ENCODE results near the gene S100A7A.
"Not testable (repeated sequence)": the region's sequence is repeated elsewhere in the genome, so short reads cannot be mapped to it uniquely, and the experiment has no call there.

S100A7A gene

GRCh38 chr1:153395136-153395685 lies 21.1 kb upstream of the S100A7A start:
- DNase-seq (ENCODE audit: low read depth in 2 of 2): no peak

DNA sequence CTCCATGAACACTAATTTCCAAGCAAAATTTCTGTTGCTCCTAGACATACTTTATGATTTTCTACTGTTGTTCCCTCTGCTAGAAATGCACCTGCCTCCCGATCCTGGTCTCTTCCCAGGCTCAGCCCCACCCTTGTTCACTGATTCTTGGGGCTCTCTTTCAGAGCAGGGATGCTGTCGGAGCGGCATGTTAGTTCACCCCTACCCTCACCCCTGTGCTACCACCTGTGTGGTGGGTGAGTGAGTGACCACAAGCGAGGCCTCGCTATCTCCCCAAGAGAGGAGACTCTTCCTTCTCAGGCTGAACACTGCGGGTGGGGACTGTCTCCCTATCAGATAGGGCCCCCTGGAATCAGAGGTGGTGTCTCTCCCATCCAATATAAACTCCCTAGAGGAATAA lies 20.5 kb upstream of the S100A7A start:
- no peak for DNase-seq (ENCODE audit: low read depth in 2 of 2)

GRCh38 chr1:153396461-153396860 lies 19.9 kb upstream of the S100A7A start:
- no peak for DNase-seq (ENCODE audit: low read depth in 2 of 2)

DNA sequence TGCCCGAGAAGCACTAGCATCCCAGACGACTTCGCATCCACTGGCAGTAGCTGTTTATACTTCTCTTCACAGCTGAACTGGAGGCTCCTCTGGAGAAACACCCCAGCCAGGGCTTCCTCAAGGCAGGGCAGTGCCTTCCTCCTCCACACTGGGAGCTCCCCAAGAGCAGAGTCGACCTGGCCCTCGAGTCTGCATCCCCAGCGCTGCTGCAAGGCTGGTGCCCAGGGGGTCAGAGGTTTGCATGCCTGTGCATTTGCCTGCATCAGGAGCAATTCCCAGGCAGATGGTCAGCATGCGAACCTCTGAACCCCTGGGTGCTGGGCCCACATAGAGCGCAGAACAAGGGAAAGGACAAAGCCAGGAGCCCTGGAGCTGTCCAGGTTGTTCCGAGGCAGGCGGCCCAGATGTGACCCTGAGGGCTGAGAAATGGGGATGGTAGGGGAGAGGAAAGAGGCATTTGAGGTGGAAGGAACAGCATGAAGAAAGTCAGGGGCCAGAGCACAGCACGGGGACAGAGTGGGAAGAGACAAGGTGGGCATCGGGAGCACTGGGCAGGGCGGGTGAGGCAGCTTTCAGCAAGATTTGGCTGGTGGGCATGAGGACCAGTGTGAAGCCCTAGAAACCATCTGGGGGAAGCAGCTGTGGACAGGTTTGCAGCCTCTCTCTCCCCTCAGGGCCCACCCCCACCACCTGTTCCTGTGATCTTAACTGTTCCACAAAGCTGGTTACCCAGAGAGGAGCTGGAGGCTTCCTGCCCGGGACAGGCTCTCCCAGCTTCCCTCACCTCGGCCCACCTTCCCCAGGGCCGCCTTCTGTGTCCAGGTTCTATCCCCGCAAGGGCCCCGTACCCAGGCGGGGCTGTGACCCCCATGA lies 19.0 kb upstream of the S100A7A start:
- DNase-seq (ENCODE audit: low read depth in 2 of 2): no peak

DNA sequence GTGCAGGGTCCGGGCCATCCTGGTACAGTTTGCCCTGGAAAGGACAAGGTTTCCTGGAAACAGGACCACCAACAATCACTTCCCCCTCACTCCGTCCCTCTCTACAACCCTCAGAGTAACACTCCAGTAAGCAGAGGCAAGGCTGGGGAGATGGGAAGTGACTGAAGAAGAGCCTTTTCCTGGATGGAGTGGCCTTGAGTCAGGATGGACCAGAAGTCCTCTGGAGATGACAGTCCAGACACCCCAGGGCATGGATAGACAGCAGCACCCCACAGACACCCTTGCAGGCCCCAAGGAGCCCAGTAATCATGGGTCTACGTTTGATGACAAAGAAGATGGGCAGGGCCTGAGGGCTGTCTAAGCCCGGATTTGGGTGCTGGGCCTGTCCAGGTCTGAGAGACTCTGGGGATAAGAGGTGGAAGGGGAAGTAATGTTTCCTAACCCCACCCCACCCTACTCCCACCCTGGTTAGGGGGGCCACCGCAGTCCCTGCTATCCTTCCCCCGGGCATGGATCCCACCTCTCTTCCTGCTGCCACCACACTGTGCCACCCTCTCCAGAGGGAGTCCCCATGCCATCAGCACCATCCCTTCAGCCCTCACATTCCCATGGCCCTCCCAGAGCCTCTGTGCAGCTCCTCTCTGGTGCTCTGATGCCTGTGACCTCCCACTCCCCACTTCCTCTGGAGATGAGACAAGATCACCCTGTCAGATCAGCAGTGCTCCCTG lies 18.2 kb upstream of the S100A7A start:
- DNase-seq (ENCODE audit: low read depth in 2 of 2): no peak

GRCh38 chr1:153399401-153400055 lies 16.8 kb upstream of the S100A7A start:
- no peak for DNase-seq (ENCODE audit: low read depth in 2 of 2)

- no peak for DNase-seq (ENCODE audit: low read depth in 2 of 2)
Measured at GRCh38 chr1:153400244-153400643, 16.1 kb upstream of the S100A7A start.

GRCh38 chr1:153401461-153401860 lies 14.9 kb upstream of the S100A7A start:
- DNase-seq (ENCODE audit: low read depth in 2 of 2): no peak

GRCh38 chr1:153402226-153402625 lies 14.1 kb upstream of the S100A7A start:
- no peak for DNase-seq (ENCODE audit: low read depth in 2 of 2)

DNA sequence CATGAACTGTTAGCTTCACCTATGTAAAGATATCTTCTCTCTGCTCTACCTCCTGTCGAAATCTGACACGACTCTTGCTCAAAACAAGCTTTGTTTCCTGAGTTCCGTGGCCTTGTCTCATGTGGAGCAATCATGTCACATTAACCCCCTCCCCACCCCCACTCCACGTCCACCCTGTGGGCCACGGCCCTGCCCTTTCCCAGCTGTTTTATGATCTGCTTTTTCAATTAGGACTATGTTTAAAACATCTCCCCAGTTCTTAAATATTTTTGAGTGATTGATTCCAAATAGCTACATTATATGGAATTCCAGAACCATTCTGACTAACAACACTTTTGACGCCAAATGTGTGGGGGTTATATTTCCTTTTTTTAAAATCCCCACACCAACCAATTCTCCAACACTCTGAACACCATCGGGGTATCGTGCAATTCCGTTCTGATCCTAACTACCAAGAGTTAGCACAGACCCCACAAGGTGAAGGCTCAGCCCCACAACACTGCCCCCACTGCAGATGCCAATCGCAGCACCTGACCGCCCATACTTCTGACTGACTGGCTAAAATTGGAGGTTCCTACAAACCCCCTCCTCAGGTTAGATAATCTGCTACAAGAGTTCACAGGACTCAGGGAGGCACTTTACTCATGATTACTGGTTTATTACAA lies 12.8 kb upstream of the S100A7A start:
- no peak for DNase-seq (ENCODE audit: low read depth in 2 of 2)

- DNase-seq (ENCODE audit: low read depth in 2 of 2): no peak
Measured at GRCh38 chr1:153404086-153404635, 12.2 kb upstream of the S100A7A start.

GRCh38 chr1:153404768-153405167 lies 11.6 kb upstream of the S100A7A start:
- DNase-seq (ENCODE audit: low read depth in 2 of 2): no peak

DNA sequence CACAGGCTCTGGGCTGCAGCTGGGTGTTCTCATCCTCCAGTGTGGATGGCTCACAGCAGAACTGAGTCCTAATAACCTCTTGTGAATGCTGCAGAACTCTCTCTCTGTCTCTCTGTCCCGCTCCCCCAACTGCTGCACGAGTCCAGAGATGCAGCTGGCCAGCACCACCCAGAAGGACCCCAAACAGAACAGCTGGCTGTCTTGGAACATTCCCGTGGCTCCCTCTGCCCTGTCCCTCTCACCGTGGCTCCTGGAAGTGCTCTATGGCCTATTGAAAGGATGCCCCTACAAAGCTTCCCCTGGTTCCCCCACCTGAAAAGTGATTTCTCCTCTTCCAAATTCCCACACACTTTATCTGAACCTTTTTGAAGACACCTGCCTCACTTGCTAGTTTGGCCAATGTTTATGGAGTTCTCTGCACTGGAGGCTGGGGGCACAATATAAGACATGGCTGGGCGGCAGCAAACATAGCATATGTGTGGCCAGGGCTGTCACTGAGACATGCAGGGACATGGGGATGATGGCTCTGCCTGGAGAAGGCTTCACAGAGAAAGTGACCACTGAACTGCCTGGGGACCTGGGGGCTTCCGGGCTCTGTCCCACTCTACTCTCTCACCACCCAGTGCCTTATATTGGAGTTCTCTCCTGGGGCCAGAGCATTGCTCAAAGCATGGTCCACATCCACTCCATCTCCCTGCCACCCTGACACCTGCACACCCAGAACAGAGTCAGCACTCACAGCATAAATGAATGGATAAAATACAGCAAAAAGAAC lies 10.3 kb upstream of the S100A7A start:
- not testable (repeated sequence) for DNase-seq (ENCODE audit: low read depth in 2 of 2)

- not testable (repeated sequence) for DNase-seq (ENCODE audit: low read depth in 2 of 2)
Measured at GRCh38 chr1:153407274-153407673, 9.0 kb upstream of the S100A7A start.

DNA sequence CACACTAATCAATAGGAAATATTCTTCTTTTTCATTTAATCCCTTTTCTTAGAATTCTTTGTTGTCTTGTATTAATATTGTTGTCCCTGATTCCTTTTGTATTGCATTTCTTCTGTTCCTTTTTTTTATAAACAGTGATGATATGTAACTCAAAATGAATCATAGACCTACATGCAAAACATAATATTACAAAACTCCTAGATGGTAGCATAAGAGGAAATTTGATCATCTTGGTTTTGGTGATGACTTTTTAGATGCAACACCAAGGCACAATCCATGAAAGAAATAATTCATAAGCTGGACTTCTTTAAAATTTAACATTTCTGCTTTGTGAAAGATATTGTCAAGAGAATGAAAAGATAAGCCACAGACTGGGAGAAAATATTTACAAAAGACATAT lies 2.4 kb upstream of the S100A7A start:
- not testable (repeated sequence) for DNase-seq (ENCODE audit: low read depth in 2 of 2)

DNA sequence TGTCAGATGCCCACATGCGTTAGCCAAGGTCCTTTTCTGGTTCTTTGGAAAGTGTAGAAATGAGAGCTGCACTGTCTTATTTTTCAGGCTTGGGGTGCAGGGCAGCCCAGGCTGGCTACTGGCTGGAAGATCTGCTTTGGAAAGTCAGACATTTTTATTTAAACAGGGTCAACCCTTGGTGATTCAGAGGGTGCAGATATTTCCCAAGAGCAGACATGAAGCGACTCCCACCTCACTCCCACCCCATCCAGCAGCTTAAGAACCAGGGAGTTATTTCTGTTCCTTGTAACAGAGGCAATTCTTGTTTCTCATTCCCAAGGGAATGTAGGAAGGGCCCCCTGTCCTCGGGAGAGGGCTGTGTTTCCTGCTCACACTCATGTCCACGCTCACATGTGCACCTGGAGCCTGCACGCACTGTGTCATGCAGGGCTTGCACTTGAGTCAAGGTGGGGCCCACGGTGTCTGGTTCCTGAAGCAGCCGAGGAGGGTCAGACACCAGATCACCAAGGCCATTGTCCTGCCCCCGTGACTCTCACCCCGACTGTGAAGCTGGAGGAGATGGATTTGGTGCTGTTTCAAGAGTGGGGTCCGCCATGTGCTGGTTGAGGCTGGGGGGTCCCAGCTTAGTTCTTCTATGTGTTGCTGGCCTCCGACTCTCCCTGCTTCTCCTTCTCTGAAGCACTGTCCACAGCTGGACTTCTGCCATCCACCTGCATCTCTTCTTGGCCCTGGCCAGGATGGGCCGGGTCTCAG lies 992 bp downstream of the S100A7A start:
- no peak for DNase-seq (ENCODE audit: low read depth in 2 of 2)

DNA sequence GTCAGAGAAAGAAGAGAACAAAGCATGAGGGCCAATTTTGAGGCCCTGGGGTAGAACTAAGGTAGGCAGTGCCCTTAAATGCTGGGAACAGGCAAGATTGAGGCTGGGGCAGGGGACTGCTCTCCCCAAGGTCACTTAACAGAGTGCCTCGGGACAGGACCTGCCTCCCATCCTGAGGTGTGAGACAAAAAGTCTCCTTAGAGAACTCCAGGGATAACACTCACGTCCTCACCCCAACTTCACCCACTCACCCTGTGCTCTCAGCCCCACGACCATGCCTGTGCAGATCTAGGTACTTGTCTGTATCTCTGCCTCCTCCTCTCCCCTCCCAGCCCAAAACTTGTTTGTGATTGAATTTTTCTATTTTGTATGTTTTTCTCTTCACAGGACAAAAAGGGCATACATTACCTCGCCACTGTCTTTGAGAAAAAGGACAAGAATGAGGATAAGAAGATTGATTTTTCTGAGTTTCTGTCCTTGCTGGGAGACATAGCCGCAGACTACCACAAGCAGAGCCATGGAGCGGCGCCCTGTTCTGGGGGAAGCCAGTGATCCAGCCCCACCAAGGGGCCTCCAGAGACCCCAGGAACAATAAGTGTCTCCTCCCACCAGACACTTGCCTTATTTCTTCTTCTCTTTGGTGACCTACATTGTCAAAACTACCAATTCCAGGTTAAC lies 2.6 kb downstream of the S100A7A start:
- not testable (repeated sequence) for DNase-seq (ENCODE audit: low read depth in 2 of 2)

DNA sequence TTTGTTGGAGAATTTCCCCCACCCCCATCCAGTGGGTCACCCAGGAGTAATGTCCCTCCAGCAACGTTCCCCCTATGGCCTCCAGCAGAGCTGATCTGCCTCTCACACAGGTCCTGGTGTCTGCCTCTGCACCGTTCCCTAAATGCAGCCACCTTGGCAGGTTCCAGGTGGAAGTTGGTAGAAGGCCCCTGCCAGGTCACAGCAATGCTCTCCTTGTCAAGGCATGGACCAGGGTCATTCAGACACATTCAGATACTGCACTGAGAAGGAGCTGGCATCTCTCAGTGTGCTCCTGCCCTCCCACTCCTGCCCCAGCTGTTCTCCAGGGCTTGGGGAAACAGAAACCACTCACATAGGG lies 3.1 kb downstream of the S100A7A start:
- not testable (repeated sequence) for DNase-seq (ENCODE audit: low read depth in 2 of 2)

DNA sequence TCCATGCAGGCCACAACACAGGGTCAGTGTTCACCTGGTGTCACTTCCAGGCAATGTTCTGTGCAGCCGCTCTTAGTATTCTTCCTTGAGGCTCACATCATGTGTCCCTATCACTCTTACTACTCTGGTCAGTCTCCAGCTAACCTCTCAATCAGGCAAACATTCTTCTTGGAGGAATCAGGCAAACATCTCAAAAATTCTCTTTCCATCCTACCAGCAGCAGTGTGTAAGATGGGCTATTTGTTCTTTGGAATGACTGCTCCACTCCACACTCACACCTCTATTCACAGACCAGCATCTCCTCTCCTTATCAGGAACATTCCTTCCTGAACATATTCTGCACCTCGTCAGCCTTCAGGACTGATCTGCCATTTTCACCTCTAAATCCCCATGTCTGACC lies 4.0 kb downstream of the S100A7A start:
- no peak for DNase-seq (ENCODE audit: low read depth in 2 of 2)

All from fibroblast of skin of left quadriceps (primary cell).